Neutrophil (primary cell): ENCODE measurements around the gene IL18RAP.

Experiments
- H3K27ac ChIP-seq: fragments of 200-600 bp; sonication (generic); 2 replicates; pipeline ENCODE4 v1.5.1; 2016; ENCODE audit warnings: mild to moderate bottlenecking, moderate library complexity
- H3K27me3 ChIP-seq: fragments of 200-600 bp; sonication (generic); 2 replicates; pipeline ENCODE4 v1.6.0; 2016; ENCODE audit warnings: mild to moderate bottlenecking
- H3K36me3 ChIP-seq: fragments of 200-600 bp; sonication (generic); 2 replicates; pipeline ENCODE4 v1.5.1; 2017
- H3K4me1 ChIP-seq, 2 experiments: fragments of 200-600 bp in 1 of 2; sonication (generic) in 1 of 2; 1 replicate in 1 of 2; 2 replicates in 1 of 2; pipeline versions ENCODE4 v1.5.1 to v1.6.1; 2013 to 2016; ENCODE audit warnings: low read depth in 1 of 2, low read length in 1 of 2, mild to moderate bottlenecking in 1 of 2, moderate library complexity in 1 of 2; ENCODE audit not compliant: control insufficient read depth in 1 of 2, insufficient read depth in 1 of 2
- H3K4me3 ChIP-seq, 2 experiments: fragments of 200-600 bp in 1 of 2; sonication (generic) in 1 of 2; 1 replicate in 1 of 2; 2 replicates in 1 of 2; pipeline ENCODE4 v1.5.1; 2013 to 2016; ENCODE audit warnings: low read depth in 1 of 2, low read length in 1 of 2, mild to moderate bottlenecking in 1 of 2, moderate library complexity in 1 of 2
- H3K9me3 ChIP-seq: fragments of 200-600 bp; sonication (generic); 2 replicates; pipeline ENCODE4 v1.5.1; 2016
- CTCF ChIP-seq: fragments of 200-600 bp; sonication (generic); IDR thresholded peaks from 2 replicates; pipeline ENCODE4 v1.5.1; 2016; ENCODE audit warnings: antibody characterized with exemption

IL18RAP gene

GRCh38 chr2:102480285-102481195 lies 57.6 kb downstream of the IL18RAP start:
- H3K9me3 ChIP-seq = no peaks in the 10 kb centered on the region
- no peak overlapping the region for H3K4me3 ChIP-seq
- no peak for TF ChIP-seq CTCF
- peaks cover 33 to 48% of the 10 kb centered on the region in 2 experiments for H3K4me1 ChIP-seq
- no peaks in the 10 kb centered on the region for H3K36me3 ChIP-seq
- peak overlapping the region; percentile 65 for H3K27ac ChIP-seq
- no peaks in the 10 kb centered on the region for H3K27me3 ChIP-seq

- Histone ChIP-seq H3K27ac (no peak overlapping the region), H3K4me1 (peaks cover 41 to 51% of the 10 kb centered on the region in 2 experiments), H3K4me3 (no peak overlapping the region), H3K9me3 (no peaks in the 10 kb centered on the region), H3K36me3 (no peaks in the 10 kb centered on the region), H3K27me3 (no peaks in the 10 kb centered on the region)
- no peak for TF ChIP-seq CTCF
Measured at GRCh38 chr2:102481931-102482330, 59.0 kb downstream of the IL18RAP start.

- H3K36me3 ChIP-seq = no peaks in the 10 kb centered on the region
- no peaks in the 10 kb centered on the region for H3K9me3 ChIP-seq
- H3K27ac ChIP-seq = no peak overlapping the region
- H3K4me1 ChIP-seq = peaks cover 52 to 62% of the 10 kb centered on the region in 2 experiments
- TF ChIP-seq CTCF = no peak
- no peaks in the 10 kb centered on the region for H3K27me3 ChIP-seq
- no peak overlapping the region for H3K4me3 ChIP-seq
Measured at GRCh38 chr2:102483086-102483485, 60.1 kb downstream of the IL18RAP start.

- Histone ChIP-seq H3K4me1 (peaks cover 61 to 63% of the 10 kb centered on the region in 2 experiments), H3K4me3 (no peak overlapping the region), H3K36me3 (no peaks in the 10 kb centered on the region), H3K27me3 (no peaks in the 10 kb centered on the region), H3K9me3 (no peaks in the 10 kb centered on the region), H3K27ac (no peak overlapping the region)
- TF ChIP-seq CTCF = no peak
Measured at GRCh38 chr2:102484310-102485061, 61.5 kb downstream of the IL18RAP start.

GRCh38 chr2:102485147-102485785 lies 62.3 kb downstream of the IL18RAP start:
- H3K27ac ChIP-seq = no peak overlapping the region
- H3K9me3 ChIP-seq = no peaks in the 10 kb centered on the region
- H3K4me3 ChIP-seq = no peak overlapping the region
- H3K36me3 ChIP-seq = no peaks in the 10 kb centered on the region
- H3K4me1 ChIP-seq = peaks cover 61 to 63% of the 10 kb centered on the region in 2 experiments
- no peaks in the 10 kb centered on the region for H3K27me3 ChIP-seq
- TF ChIP-seq CTCF = no peak
